CD4-positive, alpha-beta T cell treated with Interleukin-4 for 4 hours (primary cell): ENCODE data around the gene TMEM250.
"Not testable (repeated sequence)": the region's sequence is repeated elsewhere in the genome, so short reads cannot be mapped to it uniquely, and the experiment has no call there.

Experiments used
- DNase-seq: peaks from one replicate; pipeline ENCODE4 v3.0.0-alpha.2; 2020

TMEM250 gene

GRCh38 chr9:136110082-136111061, 8.3 kb downstream of the TMEM250 start:
- DNase-seq, result no peak

- DNase-seq, result peak; percentile 95
Observed at GRCh38 chr9:136109351-136110081, 9.2 kb downstream of the TMEM250 start.

- no peak for DNase-seq
Observed at GRCh38 chr9:136108648-136109266, 9.9 kb downstream of the TMEM250 start.

- no peak for DNase-seq
Observed at GRCh38 chr9:136107953-136108647, 10.6 kb downstream of the TMEM250 start.

DNA sequence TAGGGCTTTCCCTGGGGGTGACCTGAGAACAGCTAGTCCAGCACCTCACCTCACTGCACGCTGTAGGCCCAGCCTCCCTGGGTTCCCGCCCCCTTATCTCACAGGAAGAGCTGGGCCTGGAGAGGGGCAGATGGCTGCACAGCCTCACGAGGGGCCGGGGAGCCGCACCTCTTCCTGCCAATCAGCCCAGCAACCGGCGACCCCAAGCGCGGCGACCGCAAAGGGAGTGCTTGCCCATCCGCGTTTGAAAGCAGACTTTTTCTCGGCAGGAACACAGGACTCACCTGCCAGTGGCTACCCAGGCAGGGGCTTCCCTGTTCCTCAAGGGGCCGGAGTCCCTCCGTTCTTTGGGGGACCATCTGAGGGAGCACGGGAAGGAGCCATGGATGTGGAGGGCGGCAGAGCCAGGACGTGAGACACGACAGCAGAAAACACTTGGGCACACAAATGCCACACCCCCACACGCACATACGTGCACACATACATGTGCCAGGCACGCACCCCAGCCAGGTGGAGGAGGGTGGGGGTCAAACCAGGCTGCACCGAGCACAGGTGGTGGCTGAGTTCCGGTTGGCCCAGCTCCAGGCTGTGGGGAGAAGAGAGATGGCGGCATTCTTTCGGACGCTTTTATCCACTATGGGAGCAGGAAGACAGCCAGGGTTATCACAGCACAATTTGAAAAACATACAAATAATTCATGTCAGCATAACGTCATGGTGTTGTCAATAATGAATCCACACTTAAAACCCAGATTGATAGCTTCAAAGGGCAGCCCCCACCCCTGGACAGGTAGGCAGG, 11.3 kb downstream of the TMEM250 start:
- peak; percentile 52 for DNase-seq

GRCh38 chr9:136105398-136106135, 13.1 kb downstream of the TMEM250 start:
- DNase-seq, result no peak

- no peak for DNase-seq
Observed at GRCh38 chr9:136104916-136105315, 13.8 kb downstream of the TMEM250 start.

DNA sequence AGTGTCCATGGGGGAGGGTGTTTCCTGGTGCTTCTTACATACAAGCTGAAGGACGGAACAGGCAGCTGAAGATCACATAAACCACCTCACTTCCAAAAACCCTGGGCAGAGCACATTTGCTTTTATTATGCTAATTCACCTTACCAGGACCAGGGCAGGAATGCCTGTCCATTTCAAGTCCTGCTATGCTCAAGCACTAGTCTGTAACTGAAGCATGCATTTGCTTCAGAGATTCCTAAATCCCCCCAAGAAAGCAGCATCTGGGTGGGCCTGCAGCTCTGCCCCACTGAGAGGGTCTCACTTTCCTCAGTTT, 14.2 kb downstream of the TMEM250 start:
- no peak for DNase-seq

GRCh38 chr9:136103651-136104487, 14.8 kb downstream of the TMEM250 start:
- DNase-seq, result no peak

DNA sequence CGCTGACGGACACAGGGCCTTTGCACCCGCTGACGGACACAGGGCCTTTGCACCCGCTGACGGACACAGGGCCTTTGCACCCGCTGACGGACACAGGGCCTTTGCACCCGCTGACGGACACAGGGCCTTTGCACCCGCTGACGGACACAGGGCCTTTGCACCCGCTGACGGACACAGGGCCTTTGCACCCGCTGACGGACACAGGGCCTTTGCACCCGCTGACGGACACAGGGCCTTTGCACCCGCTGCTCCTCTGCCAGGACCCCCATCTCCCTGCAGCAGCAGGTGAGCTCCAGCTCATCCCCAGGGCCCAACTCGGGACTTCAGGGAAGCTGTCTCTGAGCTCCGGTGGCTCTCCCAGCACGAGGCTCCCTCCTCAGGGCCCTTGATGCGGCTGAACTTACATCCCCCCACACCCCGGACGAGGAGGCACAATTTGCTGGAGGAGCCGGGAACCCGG, 17.0 kb downstream of the TMEM250 start:
- DNase-seq, result not testable (repeated sequence)

DNA sequence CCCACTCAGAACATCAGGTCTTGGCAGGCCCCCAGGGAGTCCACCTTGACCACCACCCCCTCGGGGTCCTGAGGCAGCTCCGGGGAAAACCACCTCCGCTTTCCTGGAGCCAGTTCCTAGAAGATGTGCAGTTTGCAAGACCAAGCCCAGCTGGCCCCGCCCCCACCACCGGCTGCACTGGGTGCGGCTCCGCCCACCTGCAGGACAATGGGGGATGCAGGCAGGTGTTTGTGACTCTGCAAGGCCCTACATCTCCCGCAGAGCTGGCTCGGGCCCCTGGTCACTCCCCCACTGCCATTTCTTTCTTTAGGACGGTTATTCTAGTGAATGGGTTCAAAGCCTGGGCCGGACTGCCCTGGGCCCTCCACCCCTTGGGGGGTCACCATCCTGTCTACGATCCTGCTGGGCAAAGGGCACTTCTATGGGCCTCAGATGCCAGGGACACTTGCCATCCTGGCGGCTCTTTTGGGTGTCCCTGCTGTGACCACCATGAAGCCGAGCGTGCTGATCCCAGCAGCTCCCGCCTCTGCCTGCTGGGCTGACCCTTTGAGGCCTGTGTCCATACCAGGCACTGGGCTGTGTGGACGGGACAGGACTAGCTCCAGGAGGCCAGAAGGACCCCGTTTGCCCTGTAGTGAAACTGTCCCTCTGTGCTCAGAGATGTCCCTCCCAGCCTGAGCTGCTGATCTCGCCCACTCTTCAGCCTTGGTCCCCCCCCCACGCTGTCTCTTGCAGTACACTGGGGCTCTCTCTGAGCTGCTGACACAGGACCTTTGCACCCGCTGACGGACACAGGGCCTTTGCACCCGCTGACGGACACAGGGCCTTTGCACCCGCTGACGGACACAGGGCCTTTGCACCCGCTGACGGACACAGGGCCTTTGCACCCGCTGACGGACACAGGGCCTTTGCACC, 17.7 kb downstream of the TMEM250 start:
- no peak for DNase-seq

GRCh38 chr9:136099542-136099941, 19.1 kb downstream of the TMEM250 start:
- no peak for DNase-seq

DNA sequence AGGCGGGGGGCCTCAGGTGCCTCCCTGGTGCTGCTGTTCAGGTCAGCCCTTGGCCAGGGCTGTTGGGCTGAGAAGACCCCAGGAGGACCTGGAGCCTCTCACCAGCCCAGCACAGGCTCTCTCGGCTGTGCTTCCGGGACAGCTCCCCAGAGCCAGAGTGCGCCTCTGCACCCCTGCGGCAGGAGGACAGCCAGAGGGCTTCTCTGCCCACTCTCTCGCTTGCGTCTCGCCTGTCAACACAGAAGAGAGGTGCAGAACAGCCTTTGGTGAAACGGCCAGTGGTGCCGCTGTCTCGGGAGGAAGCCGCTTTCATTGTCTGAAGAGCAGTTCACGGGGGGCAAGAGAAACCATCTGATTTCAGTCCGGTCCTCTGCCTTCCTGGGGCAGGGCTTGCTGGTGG, 19.8 kb downstream of the TMEM250 start:
- DNase-seq, result no peak

GRCh38 chr9:136098210-136098609, 20.5 kb downstream of the TMEM250 start:
- DNase-seq, result no peak

DNA sequence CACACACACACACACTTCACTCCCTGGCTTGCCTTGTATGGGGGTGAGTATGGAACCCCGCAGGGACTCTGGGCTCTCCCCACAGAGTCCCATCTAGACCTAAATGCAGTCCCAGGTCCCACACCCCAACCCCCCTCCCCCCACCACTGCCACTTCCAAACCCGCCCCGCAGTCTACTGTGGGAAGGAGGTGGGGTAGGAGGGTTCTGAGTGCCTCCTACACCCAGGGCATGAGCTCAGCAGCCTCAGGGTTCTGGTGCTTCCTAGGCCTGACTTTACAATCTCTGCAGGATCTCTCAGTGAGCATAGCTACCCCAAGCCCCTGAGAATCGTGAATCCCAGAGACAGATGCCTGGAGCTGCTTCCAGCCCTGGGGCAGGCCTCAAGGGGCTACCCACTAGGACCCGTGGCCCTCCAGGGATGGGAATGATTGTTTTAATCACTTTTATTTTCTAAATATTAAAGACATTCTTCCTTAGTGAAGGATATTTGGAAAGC, 22.1 kb downstream of the TMEM250 start:
- no peak for DNase-seq

GRCh38 chr9:136095070-136096058, 23.3 kb downstream of the TMEM250 start, which contains the start of gene NACC2:
Gene NACC2, minus strand, starts transcription at chr9:136095289. Its CDS starts 44,768 bp downstream, at chr9:136050521.
- DNase-seq, result peak; percentile 27
